SHP77 treated with DMSO at 0.1 percent for 48 hours (cell line): ENCODE measurements around the gene VAV2.
"Not testable (repeated sequence)": the region's sequence is repeated elsewhere in the genome, so short reads cannot be mapped to it uniquely, and the experiment has no call there.

Experiments
- DNase-seq: peaks from one replicate; lab custom pipeline; 2025; lab: John Stamatoyannopoulos, UW

Gene VAV2

DNA sequence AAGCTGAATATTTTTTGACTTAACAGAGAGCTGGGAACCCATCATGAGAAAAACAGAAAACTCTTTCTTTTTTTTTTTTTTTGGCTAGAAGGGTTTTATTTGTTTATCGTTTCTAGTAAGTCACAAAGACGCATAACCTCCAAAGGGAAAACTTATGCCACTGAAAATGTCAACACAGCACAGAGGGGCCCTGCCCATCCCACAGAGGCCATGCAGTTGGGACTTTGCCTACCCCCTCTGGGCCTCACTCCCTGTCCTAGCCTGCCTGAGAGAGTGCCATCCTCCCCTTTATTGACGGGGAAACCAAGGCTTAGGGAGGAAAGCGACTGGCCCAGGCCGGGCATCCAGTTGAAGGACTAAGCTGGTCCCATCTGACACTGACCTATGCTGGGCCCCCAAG is 74.7 kb downstream of the VAV2 start:
- no peak for DNase-seq

DNA sequence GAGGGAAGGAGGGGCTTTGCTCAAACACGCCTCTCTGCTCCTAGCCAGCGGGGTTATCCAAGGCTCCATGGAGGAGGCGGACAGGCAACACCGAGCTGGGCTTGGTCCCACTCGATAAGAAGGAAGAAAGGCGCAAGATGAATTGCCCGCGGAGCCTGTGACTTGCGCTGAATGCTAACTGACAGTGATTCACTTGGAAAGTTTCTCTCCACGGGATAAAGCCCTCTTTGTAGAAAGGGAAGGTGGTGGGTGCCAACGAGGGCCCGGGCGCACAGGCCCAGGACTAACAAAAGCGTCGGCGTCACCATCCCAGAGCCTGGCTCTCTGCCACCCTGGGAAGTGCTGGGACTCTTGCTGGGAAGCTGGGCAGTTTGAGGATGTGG is 76.0 kb downstream of the VAV2 start:
- DNase-seq, result no peak

GRCh38 chr9:133915534-133916158 is 76.5 kb downstream of the VAV2 start:
- DNase-seq, result no peak

DNA sequence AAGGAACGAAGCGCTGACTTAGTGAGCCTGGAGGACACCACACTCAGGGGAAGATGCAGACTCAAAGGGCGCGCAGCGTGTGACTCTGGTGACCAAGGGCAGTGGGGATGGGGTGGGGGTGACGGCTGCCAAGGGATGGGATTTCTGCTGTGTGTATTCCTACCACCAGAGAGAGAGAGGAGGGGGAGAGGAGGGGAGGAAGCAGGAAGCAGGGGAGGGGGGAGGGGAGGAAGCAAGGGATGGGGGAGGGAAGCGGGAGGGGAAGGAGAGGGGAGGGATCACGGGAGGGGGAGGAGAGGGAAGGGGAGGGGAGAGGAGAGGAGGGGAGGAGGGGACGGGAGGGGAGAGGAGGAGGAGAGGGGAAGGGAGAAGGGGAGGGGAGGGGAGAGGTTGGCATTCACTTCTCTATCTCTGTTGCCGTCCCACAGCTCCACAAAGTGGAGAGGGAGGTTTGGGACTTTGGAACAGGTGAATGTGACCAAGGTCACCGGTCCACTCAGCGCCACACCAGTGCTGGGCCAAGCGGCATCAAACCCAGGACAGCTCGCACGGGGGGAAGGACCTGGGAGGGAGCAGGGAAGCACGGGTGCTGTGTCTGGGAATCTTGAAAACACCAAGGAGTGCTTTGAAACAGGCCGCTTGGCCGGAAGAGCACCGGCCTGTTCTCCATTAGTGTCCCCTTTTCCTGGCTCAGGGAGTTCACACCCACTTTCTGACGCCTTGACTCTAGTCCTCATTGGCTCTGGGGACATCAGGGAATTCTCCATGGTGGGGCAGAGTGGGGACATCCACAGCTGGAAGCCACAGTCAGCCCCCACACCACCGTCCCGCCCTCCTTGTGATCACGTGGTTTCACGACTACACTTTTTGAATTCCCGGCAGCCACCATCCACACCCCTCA is 77.4 kb downstream of the VAV2 start:
- no peak for DNase-seq

GRCh38 chr9:133913571-133914369 is 78.4 kb downstream of the VAV2 start:
- no peak for DNase-seq

DNA sequence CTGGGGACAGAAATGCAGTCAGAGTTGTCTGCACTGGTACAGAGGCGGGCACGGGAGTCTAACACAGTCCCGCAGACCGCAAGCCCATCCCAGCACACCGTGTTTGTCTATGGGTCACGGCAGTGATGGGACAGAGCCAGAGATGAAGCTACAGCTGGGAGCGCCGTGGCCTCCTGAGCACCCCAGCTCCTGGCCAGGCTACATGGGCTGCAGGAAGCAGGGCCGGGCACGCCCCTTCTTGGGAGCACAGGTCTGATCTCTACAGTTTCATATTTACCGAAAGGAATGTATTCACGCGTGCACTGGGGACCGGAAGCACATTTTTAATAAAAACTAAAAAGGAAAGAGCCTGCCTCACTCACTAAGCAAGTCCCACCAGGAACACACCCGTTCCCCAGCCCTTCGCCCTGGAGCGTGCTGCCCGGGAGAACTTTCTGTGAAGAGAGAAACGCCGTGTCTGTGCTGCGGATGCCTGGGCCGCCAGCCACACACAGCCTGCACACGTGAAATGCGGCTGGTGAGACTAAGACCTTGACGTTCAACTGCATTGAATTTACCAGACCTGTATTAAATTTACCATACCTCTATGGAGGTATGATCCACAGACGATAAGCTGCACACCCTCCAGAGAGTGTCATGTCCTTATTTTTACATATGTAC is 81.1 kb downstream of the VAV2 start:
- no peak for DNase-seq

DNA sequence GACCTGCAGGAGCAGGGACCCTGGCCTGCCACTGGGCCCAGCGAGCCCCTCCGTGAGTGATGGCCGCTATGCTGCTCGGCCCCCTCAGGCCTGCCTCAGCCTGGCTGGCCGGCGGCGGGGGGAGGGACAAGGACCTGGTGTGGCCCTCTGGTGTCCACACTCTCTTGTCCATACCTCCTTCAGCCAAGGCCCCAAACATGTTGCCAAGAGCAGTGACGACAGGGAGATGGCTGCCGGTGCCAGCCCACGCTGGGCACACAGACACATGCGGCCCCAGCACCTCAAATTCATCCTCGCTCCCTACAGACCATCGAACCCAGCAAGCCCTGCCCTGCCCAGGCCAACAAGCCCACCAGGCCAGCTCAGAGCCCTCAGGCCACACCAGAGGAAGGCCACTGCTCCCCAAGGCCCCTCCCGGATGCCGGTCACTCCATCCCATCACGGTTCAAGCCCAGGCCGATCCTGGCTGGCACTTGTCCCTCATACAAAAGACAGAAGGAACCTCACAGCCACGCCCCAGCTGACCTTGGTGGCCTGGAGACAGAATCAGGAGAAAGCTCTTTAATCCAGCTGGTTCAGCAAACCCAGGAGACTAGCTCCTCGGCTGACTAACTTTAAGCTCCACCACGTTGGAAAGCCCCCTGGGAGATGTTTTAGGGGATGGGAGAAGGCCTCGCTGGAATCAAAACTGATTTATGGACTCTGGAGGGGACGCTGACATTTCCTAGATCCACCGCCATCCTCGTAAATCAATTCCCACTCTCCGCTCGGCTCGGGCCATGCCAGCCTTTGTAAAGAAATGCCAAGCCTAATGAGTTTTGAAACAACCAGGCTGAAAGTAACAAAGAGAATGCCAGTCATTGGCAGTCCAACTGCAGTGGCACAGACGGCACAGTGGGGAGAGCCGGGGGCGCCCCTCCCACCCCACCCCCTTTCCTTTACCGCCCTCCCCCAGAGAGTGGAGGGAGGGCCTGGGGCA is 84.9 kb downstream of the VAV2 start:
- no peak for DNase-seq

DNA sequence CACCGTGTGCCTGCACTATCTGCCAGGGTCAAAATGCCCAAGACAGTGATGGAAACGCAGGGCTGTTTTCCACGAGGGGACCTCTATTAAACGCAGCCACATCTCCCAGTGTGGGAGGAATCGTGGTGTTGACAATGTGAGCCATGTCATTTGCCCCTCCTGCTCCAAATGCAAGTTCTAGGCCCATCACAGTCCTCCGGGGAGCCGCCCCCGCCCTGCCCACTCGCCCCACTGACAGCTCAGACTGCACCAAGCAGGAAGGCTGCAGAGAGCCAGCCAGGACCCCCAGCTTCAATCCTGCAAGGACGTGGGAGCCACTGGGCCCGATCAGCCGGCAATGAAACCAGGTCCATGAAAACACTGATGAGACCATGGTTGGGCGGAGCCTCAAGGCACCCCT is 85.9 kb downstream of the VAV2 start:
- no peak for DNase-seq

GRCh38 chr9:133905493-133905892 is 86.6 kb downstream of the VAV2 start:
- DNase-seq, result no peak

DNA sequence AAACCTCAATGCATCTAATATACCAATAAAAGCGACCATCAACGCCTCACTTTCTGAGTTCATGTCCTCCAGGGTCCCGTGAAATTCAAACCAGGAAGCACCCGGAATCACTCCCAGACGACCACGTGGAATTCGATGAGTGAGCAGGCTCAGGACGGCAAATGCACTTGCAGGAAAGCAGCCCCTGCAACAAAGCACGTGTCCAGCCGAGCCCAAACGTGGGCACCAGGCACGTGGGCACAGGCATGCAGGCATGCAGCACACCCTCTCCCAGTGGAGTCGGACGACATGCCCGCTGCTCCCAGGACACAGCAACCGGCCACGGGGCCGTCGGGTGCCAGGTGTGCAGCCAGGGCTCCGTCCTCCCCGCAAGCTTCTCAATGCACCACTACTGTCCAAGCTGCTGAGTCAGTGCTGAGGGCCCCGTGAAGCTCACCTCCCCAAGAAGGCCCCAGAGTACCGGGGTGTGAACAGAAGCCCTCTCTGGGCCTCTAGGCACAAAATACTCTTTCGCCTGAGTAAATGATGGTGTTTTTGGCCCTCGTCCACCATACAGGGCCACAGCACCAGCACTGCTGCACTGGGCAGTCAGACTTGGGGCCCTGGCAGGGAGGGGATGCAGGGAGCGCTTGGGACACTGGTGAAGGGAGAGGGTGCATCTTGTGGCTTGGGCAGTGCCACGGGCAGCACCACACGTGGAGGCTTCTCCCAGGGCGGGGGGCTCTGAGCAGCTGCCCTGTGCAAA is 87.6 kb downstream of the VAV2 start:
- DNase-seq, result no peak

GRCh38 chr9:133901184-133901835 is 90.8 kb downstream of the VAV2 start:
- DNase-seq, result no peak

DNA sequence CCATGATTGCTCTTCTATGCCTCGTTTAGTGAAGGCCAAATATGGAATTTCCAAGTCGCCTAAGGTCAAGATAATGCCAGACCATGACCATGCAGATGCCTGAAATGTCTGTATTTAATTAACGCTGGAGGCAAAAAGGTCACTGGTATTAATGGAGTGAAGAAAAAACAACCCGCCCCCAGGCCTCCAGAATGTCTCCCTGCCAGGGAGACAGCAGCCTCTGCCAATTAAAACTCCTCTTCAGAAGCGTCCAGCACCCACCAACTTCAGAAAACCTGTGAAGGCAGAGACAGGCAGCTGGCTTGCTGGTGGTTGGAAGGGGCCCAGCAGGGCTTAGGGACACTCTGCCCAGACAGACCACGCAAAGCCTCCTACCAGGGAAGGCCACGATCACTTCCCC is 94.4 kb downstream of the VAV2 start:
- DNase-seq, result no peak

GRCh38 chr9:133896007-133896406 is 96.1 kb downstream of the VAV2 start:
- DNase-seq, result not testable (repeated sequence)

- no peak for DNase-seq
Observed at GRCh38 chr9:133895335-133895734, 96.8 kb downstream of the VAV2 start.

DNA sequence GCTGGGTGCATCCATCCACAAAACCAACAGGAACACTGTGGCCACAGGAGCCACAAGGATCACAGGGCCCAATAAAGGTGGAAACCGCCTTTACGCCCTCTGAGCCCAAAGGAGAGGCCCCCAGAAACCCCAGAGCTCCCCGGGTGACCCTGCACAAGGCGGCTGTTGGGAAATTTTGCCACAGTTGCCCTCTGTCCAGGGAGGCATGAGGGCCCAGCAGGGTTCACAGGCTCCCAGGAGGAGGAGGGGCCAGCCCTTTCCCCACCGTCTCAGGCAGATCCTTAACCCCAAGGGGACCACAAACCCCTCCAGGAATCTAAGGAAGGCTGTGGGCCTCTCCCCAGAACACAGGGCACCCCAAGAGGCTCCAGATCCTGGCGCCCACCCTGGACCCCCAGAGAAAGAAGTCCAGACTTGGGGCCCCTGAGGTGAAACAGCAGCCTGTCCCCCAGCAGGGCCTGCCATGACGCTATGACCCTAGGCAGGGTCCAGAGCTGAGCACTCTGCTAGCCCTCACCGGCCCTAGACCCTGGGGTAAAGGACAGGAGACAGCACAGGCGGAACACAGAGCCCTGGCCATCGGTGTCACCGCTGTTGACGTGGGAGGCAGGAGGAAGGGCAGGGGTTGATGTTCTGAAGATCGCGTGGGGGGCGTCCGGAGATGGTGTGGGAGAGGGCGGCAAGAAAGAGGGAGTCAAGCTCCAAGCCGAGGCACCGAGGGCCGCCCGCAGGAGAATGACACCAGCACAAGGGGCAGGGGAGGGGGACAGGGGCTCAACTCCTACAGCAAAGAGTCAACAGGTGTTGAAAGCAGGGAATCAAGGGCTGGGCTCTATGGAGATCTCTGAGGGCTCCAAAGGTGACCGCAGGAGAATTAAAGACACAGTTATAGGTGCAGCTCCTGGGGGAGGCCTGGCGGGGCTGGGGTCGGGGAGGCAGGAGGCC is 97.5 kb downstream of the VAV2 start:
- no peak for DNase-seq

DNA sequence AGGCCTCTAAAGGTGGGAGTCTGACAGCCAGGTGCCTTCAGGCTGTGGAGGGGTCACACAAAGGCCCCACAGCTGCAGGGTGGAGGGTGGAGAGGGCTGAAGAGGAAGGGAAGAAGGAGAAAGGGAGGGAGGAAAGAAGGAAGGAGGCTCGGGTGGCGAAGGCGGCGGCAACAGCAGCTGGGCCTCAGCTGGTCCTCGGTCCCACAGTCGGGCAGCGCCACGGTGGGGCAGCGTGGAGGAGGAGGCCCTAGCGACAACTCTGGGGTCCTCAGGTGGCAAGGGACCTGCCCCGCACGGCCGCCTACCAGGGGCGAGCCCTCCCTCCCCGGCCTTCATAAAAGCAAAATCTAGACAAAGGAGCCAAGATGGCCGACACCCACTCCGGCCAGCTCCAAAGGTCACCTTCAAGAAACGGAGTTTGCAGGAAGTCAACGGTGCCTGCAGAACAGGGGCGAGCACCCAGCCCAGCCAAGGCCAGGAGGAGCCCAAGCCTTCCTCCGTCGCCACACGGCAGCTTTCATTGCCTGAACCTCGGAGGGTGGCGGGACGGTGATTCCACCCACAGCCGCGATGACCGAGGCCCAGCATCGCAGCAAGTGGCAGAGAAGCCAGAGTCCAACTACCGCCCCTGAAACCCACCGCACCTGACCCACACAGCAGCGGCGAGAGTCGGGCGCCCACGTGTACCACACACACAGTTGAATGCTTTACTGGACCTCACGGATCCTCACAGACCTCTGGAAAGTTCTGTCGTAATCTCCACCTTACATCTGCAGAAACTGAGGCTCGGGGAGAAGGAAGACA is 98.7 kb downstream of the VAV2 start:
- no peak for DNase-seq

DNA sequence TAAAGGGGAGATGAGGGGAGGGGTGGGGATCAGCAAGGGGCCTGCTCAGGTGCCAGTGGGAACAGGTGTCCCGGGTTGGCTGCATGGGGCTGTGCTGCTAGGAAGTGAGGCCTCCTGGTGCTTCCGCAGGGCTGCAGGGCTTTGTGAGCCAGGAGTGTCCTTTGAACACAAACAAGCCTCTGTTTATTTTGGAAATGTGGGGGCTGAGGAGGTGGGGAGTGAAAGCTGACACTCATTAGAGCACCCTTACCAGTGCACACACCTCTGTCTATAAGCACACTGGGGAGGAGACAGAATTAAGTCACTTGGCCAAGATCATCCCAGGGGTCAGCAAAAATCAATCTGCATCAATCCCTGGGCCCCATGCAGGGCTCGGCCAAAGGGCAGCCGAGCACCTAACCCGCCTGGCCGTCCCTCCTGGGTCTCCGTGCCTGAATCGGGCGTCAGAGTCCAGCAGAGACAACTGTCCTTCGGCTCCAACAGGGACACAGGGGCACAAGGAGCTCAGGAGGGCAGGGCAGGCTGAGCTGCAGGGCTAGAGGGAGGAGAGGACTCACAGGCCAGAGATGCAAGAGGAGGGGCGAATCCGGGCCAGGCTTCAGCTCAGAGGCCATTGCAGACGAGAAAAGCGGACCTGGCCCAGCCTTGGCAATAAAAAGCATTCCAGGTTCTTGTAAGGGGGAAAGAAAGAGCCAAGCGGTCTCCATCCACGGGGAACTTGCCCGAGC is 99.8 kb downstream of the VAV2 start:
- peak; percentile 67 for DNase-seq
